AG04449 (cell line): Measurements from ENCODE around the gene SWAP70.

ENCODE experiments used
- CTCF ChIA-PET: fragments of 350-600 bp; formaldehyde crosslinking; extraction: SDS; loops from one replicate; lab custom pipeline; 2021; ENCODE audit warnings: antibody characterized with exemption; lab: Yijun Ruan, JAX
- POLR2A ChIA-PET: fragments of 400-600, 350-600 bp; formaldehyde crosslinking; extraction: SDS; loops from one replicate; lab custom pipeline; 2020; ENCODE audit warnings: antibody characterized with exemption, inconsistent platforms; lab: Yijun Ruan, JAX
- DNase-seq: peaks from one replicate; pipeline ENCODE4 v3.0.0-alpha.2; 2010; ENCODE audit warnings: low read depth, low spot score
- H3K4me3 ChIP-seq: 2 replicates; pipeline ENCODE4 v1.5.1; 2011; ENCODE audit warnings: low read depth, mild to moderate bottlenecking, control low read depth, low read length
- TF ChIP-seq, protein P1 (sequence below): IDR thresholded peaks from one replicate; pipeline ENCODE4 v1.5.1; 2011; ENCODE audit warnings: mild to moderate bottlenecking, moderate library complexity, low read length, control low read depth, inconsistent platforms; ENCODE audit not compliant: insufficient read depth; ENCODE audit errors: missing control alignments

Gene SWAP70

DNA sequence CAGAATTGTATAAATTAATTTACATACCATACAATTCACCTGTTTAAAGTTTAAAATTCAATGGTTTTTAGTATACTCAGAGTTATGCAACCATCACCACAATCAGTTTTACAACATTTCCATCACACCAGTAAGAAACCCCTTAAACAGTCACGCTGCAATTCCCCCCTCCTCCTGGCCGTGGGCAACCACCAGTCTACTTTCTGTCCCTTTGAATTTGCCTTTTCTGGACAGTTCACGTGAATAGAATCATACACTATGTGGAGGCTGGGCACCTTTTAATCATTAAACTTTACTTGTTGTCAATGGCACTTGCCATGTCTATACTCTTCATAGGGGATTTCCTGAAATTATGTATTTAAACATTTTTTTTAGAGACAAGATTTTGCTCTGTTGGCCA, 20.1 kb upstream of the SWAP70 start:
- CTCF ChIA-PET = no interaction called here
- no peak for DNase-seq
- TF ChIP-seq, protein P1, sequence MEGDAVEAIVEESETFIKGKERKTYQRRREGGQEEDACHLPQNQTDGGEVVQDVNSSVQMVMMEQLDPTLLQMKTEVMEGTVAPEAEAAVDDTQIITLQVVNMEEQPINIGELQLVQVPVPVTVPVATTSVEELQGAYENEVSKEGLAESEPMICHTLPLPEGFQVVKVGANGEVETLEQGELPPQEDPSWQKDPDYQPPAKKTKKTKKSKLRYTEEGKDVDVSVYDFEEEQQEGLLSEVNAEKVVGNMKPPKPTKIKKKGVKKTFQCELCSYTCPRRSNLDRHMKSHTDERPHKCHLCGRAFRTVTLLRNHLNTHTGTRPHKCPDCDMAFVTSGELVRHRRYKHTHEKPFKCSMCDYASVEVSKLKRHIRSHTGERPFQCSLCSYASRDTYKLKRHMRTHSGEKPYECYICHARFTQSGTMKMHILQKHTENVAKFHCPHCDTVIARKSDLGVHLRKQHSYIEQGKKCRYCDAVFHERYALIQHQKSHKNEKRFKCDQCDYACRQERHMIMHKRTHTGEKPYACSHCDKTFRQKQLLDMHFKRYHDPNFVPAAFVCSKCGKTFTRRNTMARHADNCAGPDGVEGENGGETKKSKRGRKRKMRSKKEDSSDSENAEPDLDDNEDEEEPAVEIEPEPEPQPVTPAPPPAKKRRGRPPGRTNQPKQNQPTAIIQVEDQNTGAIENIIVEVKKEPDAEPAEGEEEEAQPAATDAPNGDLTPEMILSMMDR = no peak
- POLR2A ChIA-PET = no interaction called here
- H3K4me3 ChIP-seq = no peak overlapping the region

DNA sequence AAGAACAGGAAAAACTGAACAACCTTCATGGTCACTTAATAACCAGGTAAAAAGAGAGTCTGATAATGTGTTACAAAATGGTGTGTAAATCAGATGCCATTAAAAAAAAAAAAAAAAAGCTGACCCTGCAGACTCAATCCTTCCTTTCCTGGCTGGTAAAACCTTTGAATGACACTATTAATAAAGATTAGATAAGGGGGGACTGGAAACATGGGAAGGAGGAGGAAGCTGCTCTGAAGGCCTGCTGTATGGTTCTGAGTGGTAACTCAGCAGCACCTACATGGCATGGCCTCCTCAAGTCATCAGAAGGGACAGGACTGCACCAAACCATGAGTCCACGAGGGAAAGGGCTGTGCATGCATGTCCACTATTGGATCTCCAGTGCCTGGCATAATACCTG, 18.0 kb upstream of the SWAP70 start:
- no peak for DNase-seq
- ChIA-PET CTCF (no interaction called here), POLR2A (no interaction called here)
- H3K4me3 ChIP-seq = no peak overlapping the region
- TF ChIP-seq, protein P1 = no peak

DNA sequence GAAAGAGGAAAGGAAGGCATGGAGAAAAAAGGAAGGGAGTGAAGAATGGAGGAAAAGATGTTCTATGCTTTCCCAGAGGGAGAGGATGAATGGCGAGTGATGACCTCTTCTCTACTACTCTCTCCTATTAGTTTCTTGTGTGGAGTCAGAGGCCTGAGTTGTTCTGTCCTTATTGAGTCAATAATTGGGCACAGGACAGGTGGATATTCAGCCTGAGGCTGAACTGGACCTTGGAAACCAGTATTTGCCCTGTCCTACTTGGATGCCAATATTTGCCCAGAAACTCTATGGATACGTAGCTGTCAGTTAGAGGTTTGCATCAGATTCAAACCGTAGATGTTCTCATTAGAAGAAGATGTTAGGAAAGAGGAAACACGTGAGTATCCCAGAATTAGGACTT, 17.6 kb upstream of the SWAP70 start:
- TF ChIP-seq, protein P1 = no peak
- POLR2A ChIA-PET = no interaction called here
- no peak for DNase-seq
- no peak overlapping the region for H3K4me3 ChIP-seq
- CTCF ChIA-PET = no interaction called here

DNA sequence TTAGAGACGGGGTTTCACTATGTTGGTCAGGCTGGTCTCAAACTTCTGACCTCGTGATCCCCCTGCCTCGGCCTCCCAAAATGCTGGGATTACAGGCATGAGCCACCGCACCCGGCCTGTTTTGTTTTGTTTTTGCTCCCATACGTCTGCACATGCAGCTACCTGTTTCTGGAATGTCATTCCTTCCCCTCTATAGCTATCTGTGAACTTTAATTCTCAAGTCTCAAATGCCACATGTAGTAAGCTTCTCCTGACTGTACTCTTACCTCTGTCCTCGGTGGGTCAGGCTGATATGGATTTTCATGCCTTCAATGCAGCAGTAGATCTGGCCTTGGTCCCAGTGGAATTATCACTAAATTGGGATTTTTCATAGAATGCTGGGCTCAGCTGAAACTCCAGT, 12.4 kb upstream of the SWAP70 start:
- ChIA-PET POLR2A (no interaction called here), CTCF (interaction anchor here (2.7 kb wide), 1 partner anchor 38 kb away, joined by 8 read pairs; no protein-coding TSS in a partner anchor)
- no peak for DNase-seq
- no peak overlapping the region for H3K4me3 ChIP-seq
- TF ChIP-seq, protein P1 = no peak

DNA sequence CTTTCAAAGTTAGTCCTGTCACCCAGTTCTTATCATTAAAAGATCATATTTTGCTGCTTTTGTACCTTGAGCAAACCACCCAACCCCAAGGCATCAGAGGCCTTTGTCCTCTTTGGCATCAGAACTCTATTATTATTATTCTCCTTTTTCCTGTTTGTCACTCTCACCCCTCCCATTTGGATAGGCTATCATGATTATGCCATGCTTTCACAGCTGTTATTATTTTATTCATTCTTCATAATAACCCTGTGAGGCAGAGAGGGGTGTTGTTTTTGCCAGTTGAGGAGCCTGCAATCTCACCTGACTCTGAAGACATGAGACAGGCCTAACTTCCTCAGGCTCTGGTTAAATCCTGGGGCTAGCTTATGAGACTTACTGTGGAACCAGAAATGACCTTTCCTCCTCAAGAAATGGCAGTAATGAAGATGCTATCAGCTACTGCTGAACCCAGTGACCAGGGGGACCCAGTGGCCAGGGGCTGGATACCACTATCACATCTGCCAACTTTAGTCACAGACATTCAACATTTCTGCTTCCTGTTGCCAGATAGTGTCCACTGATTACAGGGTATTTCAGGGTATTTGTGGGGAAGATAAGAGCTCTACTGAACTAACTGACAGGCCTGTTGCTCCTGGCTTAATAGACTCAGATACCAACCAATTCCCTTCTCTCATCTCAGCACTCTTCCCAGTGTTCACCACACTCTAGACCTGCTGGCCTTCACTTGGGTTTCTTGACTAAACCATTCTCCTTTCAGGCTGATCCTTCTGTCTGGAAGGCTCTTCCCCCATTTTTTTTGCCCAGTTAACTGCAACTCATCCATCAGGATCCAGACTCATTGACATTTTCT, 11.8 kb upstream of the SWAP70 start:
- TF ChIP-seq, protein P1 = no peak
- no peak for DNase-seq
- ChIA-PET POLR2A (no interaction called here), CTCF (interaction anchor here (2.7 kb wide), 1 partner anchor 39 kb away, joined by 8 read pairs; no protein-coding TSS in a partner anchor)
- H3K4me3 ChIP-seq = no peak overlapping the region

DNA sequence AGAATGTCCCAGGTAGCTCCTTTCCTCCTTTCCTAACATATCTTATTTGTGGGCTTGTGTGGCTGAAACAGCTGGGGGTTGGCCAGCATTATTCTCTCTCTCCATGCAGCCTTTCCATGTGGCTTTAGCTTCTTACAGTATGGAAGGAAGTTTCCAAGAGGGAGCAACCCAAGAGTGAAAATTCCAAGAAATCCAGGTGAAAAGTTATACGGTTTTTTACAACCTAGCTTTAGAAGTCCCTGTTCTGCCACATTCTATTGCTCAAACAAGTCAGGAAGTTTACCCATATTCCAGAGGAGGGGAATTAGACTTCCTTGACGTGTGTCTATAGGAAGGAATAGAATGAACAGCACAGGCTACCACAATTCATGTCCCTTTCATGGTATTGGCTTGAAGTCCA, 10.0 kb upstream of the SWAP70 start:
- TF ChIP-seq, protein P1 = no peak
- no peak for DNase-seq
- no peak overlapping the region for H3K4me3 ChIP-seq
- CTCF ChIA-PET = interaction anchor here (2.7 kb wide), 1 partner anchor 41 kb away, joined by 8 read pairs; no protein-coding TSS in a partner anchor
- POLR2A ChIA-PET = no interaction called here
